Aortic smooth muscle cell (primary cell): ENCODE results near the gene CCDC92B. TPM values are rescaled to one million over a fixed set of nuclear protein-coding genes. Genes with fewer than 3 reads are reported as not detected.

Source experiments
- total RNA-seq: library from RNA; depleted of rRNA; stranded (reverse); fragments of >200 nt; gene quantifications from 2 replicates; pipeline ENCODE4 v1.2.3, GENCODE V29; 2014

Gene CCDC92B
- not detected in 2 replicates for total RNA-seq

GRCh38 chr17:2749058-2749783 lies at the start of gene CCDC92B:
CCDC92B (minus strand) TSS chr17:2749652; CDS start chr17:2735145, 14,507 bp downstream.

DNA sequence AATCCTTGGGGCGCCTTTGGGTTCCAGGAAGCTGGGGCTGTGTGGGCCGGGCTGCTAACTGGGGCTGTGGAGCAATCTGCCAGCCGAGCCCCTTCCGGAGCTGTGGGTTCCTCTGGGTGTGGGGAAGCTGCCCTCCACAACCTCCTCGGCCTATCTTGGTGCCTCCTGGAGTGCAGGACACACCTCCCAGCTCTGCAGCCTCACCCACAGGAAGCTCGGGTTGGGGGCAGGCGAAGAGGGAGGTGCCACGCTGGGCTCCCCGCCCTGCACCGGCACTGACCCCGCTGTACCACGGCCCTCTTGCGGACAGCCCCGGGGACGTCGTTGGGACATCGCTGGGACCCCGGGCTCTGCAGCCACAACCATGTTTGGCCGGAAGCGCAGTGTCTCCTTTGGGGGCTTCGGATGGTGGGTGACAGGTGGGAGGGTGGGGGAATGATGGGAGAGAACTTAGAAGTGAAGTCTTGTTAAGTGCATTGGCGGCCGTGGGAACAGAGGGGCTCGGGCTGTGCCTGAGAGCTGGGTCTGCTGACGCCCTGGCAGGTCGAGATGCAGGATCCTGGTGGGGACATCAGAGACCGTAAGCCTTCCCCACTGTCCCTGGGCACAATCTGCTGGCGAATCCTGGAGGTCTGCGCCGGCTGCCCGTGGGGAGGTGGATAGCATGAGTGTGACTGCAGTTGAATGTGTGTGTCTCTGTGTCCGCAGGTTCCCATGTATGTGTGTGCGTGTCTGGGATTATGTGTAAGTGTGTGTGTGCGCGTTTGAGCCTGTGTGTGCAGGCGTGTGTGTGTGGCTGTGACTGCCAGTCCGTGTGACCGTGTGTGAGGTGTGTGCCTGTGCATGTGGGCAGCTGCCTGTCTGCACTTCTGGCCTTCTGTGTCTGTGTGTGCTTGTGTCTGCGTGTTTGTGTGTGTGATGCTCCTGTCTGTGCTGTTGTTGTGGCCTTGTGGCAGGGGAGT lies 47.0 kb upstream of the CCDC92B start, which contains the start of gene RAP1GAP2:
TSS of gene RAP1GAP2 (plus strand) at position 275 of the 962 bp plus-strand sequence. CDS start at position 365, 90 bp downstream.

GRCh38 chr17:2711608-2712299 lies 37.7 kb downstream of the CCDC92B start, which contains the start of gene CLUH:
CLUH (minus strand) TSS chr17:2711764; CDS start chr17:2711661, 103 bp downstream.

Other genes starting within 250 kb of the CCDC92B start
- 9.1 and 10.4 TPM in 2 replicates for gene METTL16, start 237.8 kb downstream of the CCDC92B start, total RNA-seq
- 115 and 135 TPM in 2 replicates for gene PAFAH1B1, start 156.0 kb downstream of the CCDC92B start, total RNA-seq
- gene CLUH, start 37.9 kb downstream of the CCDC92B start, total RNA-seq: 26.2 and 40.8 TPM in 2 replicates
- 0.99 and 1.5 TPM in 2 replicates for gene RAP1GAP2, start 46.8 kb upstream of the CCDC92B start, total RNA-seq